Right lobe of liver (tissue), 4 donors: Measurements from ENCODE around the gene EIF2B1.

ENCODE experiments used
- POLR2A ChIP-seq: fragments of 450-650 bp; IDR thresholded peaks from one replicate; pipeline ENCODE4 v1.6.1; 2017; ENCODE audit warnings: antibody characterized with exemption, mild to moderate bottlenecking
- TF ChIP-seq, protein P1 (sequence below), 4 donors: fragments of 200-600 bp in 3 of 4; fragments of 450-650 bp in 1 of 4; IDR thresholded peaks; one replicate each; pipeline versions ENCODE4 v1.5.1 to v1.8.0; 2016 to 2022; ENCODE audit warnings: antibody characterized with exemption in 4 of 4, mild to moderate bottlenecking in 2 of 4
- donor health status: DM: no; HTN: no; CAD: no.
- donor health status: DM: no; HTN: no; CAD: no.
- donor health status: DM: no; HTN: yes; CAD: no.

DNA sequence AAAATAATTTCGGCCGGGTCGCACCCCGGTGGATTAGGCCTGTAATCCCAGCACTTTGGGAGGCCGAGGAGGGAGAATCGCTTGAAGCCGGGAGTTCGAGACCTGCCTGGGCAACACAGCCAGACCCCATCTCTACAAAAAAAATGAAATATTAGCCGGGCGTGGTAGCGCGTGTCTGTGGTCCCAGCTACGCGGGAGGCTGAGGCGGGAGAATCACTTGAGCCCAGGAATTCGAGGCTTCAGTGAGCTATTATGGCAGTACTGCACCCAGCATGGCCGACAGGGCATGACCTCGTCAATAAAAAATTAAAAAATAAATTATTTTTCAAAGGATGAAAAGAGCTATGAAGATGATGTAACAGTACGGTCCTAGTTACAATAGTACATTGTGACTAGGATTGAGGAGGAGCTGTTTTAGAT lies 666 bp upstream of the EIF2B1 start:
- TF ChIP-seq, protein P1, sequence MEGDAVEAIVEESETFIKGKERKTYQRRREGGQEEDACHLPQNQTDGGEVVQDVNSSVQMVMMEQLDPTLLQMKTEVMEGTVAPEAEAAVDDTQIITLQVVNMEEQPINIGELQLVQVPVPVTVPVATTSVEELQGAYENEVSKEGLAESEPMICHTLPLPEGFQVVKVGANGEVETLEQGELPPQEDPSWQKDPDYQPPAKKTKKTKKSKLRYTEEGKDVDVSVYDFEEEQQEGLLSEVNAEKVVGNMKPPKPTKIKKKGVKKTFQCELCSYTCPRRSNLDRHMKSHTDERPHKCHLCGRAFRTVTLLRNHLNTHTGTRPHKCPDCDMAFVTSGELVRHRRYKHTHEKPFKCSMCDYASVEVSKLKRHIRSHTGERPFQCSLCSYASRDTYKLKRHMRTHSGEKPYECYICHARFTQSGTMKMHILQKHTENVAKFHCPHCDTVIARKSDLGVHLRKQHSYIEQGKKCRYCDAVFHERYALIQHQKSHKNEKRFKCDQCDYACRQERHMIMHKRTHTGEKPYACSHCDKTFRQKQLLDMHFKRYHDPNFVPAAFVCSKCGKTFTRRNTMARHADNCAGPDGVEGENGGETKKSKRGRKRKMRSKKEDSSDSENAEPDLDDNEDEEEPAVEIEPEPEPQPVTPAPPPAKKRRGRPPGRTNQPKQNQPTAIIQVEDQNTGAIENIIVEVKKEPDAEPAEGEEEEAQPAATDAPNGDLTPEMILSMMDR (IDR thresholded peaks at IDR 0.05) = no peak
- TF ChIP-seq POLR2A = no peak
